Breast epithelium (tissue), 3 donors: ENCODE data around the gene QSOX1.

ENCODE experiments used
- POLR2A ChIP-seq: fragments of 450-650 bp; IDR thresholded peaks from one replicate; pipeline ENCODE4 v1.6.1; 2016; ENCODE audit warnings: antibody characterized with exemption, mild to moderate bottlenecking, moderate library complexity
- TF ChIP-seq, protein P1 (sequence below), 3 donors: fragments of 450-650 bp; IDR thresholded peaks; one replicate each; pipeline ENCODE4 v1.5.1; 2016 to 2017; ENCODE audit warnings: antibody characterized with exemption in 3 of 3, mild to moderate bottlenecking in 3 of 3, moderate library complexity in 3 of 3

DNA sequence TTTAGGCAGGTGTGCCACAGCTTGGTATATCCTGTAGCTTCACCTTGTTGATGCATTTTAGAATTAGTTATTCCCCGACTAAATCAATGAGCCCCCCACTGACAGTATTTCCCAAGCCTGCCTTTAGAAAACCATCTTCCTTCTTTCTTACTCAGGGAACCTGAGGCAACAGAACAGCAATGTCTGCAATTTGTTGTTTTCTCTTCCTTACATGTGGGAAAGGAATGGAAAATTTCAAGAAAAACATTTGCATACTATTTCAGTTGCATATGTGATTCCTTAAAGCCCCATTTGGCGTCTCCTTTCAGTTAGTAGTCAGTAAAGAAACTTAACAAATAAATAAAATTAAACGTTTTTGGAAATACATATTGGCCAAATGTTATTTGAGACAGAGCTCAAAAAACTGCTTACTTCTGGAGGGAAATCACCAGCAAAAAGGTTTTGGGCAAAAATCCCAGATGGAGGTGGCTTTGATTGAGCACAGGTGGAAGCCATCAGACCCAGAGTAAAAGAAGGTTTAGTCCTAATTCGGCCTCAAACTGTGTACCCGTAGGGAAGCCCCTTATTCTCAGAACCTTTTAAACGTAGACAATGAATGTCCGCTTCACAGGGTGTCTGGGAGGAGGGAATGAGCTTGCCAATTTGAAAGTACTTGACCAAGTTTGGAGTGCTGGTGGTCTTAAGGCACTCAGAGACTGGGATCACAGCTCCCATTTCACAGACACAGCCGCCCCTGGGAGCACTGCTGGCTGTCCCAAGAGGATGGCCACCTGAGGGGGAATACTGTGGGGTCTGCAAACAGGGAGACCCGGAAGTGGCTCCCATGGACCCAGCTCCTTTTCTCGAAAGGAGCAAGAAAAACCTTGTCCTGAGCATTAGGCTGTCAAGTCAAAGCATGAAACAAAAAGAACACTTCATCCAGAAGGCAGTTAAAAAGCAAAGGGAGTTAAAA lies 84.8 kb downstream of the QSOX1 start:
- TF ChIP-seq POLR2A, result no peak
- TF ChIP-seq, protein P1, sequence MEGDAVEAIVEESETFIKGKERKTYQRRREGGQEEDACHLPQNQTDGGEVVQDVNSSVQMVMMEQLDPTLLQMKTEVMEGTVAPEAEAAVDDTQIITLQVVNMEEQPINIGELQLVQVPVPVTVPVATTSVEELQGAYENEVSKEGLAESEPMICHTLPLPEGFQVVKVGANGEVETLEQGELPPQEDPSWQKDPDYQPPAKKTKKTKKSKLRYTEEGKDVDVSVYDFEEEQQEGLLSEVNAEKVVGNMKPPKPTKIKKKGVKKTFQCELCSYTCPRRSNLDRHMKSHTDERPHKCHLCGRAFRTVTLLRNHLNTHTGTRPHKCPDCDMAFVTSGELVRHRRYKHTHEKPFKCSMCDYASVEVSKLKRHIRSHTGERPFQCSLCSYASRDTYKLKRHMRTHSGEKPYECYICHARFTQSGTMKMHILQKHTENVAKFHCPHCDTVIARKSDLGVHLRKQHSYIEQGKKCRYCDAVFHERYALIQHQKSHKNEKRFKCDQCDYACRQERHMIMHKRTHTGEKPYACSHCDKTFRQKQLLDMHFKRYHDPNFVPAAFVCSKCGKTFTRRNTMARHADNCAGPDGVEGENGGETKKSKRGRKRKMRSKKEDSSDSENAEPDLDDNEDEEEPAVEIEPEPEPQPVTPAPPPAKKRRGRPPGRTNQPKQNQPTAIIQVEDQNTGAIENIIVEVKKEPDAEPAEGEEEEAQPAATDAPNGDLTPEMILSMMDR (IDR thresholded peaks at IDR 0.05), result no peak
